Fibroblast of skin of abdomen (primary cell): ENCODE results near the gene TMTC4.
A peak's percentile ranks its signal among the peaks of the same experiment; 100 is the strongest.
"Not testable (repeated sequence)": the region's sequence is repeated elsewhere in the genome, so short reads cannot be mapped to it uniquely, and the experiment has no call there.

Source experiments
- DNase-seq: peaks from one replicate; pipeline ENCODE4 v3.0.0-alpha.2; 2013

The TMTC4 gene

DNA sequence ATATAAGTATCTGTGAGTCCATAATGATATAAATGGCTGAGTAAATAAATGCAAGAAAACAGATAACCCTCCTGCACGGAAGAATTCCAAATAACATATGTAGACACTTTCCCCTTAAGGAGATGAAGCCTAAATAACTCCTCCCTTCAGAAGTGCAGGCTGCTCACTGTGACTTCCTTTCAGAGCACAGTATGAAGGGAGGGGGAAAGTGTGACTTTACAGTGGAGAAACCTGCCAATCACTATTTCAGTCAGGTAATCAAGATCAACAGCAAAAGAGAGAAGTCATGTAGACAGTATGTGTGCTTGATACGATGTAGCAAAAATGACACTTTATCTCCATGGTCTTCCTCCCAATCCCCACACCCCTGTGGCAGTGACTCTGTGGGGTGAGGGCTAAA lies 93.1 kb downstream of the TMTC4 start:
- no peak for DNase-seq

DNA sequence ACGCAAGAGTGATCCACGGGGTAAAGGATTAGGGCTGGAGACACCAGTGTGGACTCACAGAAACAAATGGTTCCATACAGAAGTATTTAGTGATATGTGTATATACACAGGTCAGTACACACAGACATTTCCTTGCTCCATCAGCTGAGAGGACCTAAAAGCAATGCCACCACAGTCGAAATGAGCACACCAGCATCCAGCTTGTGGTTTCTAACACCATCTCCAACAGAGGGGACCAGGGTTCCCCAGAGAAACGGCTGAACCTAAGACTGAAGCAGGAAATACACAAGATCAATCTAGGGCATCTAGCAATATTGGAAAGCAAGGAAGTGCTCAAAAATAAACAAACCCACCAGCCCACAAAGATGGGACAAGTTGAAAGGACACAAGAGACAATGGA lies 93.6 kb downstream of the TMTC4 start:
- DNase-seq, result no peak

DNA sequence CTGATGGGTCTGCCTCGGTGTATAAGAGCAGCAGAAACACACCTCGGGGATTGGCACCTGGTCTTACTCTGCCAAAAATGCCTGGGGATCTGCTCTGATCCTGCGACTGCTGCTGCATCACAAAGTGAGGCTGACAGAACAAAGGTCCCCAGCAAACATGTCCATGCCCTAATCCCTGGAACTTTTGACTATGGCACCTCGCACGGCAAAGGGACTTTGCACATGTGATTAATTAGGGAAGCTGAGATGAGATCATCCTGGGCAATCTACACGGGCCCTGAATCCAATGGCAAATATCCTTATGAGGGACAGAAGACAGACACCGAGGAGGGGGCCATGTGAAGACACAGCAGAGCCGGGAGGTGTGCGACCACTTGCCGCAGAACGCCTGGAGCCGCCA lies 94.5 kb downstream of the TMTC4 start:
- no peak for DNase-seq

DNA sequence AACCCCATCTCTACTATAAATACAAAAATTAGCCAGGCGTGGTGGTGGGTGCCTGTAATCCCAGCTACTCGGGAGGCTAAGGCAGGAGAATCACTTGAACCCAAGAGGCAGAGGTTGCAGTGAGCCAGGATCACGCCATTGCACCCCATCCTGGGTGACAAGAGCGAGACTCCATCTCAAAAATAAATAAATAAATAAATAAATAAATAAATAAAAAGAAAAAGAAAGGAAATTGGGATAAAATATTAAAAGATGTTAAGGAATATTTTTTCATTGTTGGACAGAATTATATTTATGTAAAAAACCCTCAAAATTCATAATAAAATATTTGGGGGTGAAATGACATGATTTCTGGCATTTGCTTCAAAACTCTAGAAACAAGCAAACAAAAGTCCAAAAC lies 97.4 kb downstream of the TMTC4 start:
- not testable (repeated sequence) for DNase-seq

DNA sequence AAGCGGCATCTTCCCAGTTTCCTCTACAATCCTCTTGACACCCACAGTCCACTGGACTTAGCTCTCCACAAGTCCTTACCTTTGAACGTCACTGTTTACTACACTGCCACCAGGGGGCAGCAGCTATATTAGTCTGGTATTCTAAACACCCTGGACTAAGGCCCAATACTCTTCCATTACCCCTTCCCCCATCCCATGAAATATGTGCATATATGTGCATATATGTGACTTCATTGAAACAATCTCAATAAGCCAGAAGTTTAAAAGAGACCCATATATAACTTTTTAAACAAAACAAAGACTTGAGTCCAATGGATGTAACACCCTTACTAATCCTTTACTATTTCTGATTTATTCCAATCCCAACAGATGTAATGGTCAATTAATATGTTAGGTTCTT lies 101.5 kb downstream of the TMTC4 start:
- DNase-seq, result peak; percentile 72

DNA sequence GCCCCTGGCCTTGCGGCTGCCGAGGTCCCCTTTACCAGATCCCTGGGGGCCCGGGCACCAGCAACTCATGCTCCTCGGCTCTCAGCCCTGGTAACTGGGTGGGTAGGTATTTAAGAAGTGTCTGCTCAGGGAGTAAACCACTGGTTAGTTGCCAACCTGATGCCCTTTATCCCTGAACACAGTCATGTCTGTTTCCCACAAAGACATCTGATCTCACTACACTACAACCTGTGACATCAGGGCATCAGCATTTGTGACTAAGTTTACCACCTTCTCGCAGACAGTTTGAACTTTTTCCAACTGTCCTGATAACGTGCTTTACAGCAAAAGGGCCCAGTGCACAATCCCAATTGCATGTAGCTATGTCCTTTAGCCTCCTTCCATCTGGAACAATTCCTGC lies 108.1 kb downstream of the TMTC4 start:
- DNase-seq, result no peak

DNA sequence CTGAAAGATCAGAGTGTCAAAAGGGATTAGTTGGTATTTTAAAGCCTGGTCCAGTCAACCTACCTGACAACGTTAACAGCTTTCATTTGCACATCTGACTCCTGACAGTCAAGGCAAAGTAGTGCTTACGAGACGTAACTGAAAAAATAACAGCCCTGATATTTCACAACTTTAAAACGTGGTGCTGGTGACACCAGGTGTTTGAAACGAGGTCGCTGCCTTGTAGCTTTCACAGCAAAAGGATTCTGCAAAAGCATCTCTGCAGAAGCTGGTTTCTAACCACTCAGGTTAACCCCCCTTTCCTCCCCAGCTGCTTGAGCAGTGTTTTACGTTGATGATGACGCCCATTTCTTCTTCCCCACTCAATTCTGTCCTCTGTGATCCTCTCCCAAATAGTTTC lies 109.3 kb downstream of the TMTC4 start:
- DNase-seq, result no peak

DNA sequence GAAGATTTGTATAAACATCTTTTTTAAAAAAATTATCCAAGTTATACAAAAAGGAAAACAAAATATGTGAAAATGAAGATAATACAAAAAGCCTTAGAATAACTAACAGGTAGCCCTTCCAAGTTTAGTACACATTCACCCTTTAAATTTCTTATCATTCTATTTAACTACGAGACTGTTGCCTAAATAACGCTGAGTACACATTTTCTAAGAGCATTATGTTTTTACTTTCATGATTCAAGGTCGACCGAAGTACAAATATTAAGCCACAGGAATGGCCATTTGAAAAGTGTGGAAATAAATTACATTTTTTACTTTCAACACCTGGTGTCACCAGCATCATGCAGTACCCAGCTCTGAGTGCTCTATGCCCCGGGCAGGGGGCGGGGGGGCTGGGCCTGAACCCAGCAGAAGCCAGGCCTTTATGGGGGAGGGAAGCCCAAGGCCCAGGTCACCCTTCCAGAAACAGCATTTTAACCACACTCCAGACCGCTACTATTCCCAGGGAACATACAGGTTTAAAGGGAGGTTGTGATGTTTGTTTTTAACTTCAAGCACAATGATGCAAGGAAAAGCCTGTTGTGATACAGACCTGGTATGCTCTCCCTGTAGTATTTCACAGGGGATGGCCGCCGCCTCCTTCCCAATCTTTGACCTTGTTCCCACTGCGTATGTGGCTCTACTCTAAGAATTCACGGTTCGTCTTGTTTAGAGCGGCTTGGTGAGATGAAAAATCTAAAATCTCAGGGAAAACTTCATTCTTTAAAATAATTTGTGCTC lies 110.0 kb downstream of the TMTC4 start:
- no peak for DNase-seq

DNA sequence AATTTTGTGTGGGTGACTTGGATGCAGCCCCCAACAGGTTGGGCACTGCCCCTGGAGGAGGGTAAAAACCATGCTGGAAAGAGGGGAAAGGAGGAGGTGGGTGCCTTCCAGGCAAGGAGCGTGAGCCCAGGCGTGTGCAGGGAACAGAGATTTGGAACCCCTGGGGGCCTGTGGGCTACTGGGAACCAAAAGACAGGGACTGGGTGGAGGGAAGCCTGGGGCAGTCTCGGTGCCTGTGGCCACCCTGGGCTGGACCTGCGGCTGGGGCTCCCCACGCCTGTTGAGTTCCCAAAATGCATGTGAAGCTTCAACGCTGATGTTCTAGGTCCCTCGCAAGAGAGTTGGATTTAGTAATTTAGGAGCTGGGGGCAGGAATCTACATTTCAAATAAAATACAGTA lies 110.8 kb downstream of the TMTC4 start:
- DNase-seq, result no peak

DNA sequence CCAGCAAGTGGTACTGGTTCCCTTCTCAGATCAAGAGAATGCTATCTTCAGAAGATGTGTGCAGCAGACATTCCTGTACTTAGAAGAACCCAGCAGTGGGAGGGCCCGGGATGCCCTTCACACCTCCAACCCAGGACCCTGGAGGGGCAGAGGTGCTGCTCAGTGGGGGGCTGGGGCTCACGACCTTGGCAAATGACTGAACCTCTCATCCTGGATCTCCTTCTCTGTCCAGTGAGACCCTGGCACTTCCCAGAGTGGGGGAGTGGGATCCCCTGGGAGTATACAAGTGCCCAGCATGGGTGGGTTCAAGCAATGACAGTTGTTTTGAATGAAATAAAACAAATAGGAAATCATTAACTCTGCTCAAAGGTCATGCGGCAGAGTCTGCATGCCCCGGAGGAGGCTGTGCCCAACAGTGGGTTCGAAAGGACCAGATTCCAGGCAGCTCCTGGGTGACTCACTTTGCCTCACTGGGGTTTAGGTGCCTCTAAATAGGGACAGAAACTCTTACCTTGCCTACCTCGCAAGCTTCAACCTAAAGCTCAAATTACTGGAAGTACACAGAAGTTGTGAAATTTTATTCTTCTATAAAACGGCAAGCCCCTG lies 112.9 kb downstream of the TMTC4 start:
- DNase-seq, result no peak

DNA sequence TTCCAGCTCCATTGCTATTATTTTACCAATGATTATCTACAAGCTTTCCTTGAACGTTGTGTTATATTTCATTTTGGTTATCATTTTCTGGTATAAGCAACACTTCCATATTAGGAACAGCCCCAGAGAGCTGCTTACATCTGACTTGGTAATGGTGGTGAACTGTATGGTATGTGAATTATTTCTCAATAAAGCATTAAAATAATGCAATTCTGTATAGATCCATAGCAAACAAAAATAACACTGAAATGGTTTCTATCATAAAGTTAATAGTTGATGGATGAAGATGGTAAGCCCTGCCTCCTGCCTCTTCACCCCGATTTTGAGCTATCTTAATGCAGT lies 113.5 kb downstream of the TMTC4 start:
- no peak for DNase-seq

DNA sequence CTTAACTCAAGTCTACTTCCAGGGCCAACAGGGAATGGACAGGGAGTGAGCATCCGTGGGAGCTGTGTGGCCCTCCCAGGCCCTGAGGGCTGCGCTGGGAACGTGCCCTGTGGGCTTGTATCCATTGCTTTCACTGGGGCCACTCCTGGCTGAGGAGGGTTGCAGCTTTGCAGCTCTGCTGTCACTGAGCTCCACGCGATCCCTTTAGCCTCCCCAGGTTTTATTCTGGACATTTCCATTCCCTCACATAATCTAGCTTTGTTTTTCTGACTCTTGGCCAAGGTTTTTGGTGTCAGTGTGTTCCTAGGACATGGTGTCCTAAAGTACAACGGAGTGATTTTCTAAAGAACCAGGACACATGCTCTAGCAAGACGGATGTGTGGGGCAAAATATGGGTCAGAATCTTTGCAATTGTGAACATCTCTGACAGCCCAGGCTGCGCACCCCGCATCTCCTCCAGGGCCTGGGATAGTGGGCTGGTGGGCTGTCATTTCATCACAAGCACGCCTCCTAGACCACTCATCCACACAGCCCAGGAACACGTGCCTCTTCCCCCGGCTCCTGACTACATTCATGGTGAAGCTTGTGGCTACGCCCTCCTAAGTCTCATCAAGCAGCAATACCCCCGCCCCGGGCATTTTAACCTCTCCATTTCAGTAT lies 114.0 kb downstream of the TMTC4 start:
- no peak for DNase-seq

DNA sequence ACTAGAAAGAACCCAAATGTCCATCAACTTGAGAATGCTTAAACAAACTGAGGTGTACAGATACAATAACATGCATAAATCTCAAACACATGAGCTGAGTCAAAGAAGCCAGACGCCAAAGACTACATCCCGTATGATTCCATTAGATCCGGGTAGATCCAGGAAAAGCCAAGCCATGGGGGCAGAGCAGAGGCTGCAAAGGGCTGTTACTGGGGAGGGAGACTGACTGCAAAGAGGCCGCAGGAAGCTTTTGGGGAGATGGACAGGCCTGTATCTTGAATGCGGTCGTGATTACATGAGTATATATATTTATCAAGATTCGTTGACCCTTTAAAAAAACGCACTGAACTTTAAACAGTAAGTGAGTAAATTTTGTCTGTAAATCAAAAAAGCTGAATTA lies 114.7 kb downstream of the TMTC4 start:
- DNase-seq, result no peak
